NOMO-1 treated with dmso at 0.1 percent for 144 hours (cell line): ENCODE results near the gene TLR5.

Source experiments
- DNase-seq: peaks from one replicate; lab custom pipeline; 2025; ENCODE audit not compliant: unreplicated experiment; lab: John Stamatoyannopoulos, UW

Gene TLR5

DNA sequence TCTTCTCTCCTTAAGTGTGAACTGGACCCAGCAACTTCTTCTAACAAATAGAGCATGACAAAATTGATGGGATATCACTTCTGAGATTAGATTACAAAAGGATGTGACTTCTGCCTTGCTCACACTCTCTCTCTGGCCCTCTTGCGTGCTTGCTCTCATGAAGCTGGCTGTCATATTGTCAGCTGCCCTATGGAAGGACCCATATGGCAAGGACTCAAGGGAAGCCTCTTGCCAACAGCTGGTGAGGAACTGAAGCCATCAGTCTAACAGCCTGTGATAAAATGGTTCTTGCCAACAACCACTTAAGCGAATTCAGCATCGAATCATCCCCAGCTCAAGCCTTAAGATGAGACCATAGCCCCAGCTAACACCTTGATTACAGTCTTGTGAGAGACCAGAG is 4.8 kb upstream of the TLR5 start:
- DNase-seq, result no peak

DNA sequence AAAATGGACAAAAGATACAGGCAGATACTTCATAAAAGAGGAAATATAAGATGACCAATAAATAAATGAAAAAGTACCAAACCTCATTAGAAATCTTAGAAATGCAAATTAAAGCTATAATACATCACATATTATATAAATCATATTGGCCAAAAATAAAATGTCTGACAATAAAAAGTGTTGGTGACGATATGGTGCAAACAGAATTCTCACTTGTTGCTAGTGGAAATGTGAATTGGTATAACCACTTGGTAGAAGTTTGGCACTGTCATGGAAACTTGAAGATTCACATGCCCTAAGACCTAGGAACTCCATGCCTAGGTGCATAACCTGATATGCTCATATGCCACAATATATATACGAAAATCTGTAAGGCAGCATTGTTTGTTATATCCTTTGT is 4.4 kb upstream of the TLR5 start:
- no peak for DNase-seq

DNA sequence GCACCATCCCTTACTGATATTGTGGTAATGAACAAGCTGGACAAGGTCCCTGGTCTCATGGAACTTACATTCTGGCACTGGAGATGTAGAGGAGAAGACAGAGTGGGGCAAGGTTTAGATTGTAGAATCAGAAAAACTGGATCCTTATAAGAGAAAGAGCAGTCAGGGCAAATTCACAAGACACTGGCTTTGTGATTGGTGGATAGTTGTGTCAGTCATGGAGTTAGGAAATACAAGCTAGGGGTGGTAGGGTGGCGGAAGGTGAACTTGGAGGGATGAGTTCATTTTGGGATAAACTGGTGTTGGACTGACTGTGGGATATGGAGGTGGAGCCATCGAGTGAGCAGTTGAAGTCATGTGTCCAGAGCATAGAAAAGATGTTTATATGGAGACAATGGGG is 3.7 kb upstream of the TLR5 start:
- DNase-seq, result no peak

DNA sequence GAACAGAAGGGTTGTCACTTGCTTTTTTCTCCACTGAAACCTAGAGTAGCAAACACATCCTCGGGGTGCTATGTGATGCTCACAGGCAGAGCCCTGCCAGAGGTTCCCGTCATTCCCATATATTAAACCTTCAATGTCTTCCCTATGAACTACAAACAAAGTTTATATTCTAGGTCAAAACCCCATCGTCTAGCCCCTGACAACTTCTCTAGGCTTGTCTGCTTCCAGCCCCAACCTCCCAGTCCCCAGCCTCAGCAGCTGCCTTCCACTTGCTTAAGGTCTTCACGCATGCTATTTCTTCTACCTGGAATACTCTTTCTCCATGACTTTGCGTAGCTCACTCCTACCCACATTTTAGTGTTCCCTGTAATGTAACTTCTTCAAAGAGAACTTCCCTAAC is 1.9 kb upstream of the TLR5 start:
- DNase-seq, result no peak

DNA sequence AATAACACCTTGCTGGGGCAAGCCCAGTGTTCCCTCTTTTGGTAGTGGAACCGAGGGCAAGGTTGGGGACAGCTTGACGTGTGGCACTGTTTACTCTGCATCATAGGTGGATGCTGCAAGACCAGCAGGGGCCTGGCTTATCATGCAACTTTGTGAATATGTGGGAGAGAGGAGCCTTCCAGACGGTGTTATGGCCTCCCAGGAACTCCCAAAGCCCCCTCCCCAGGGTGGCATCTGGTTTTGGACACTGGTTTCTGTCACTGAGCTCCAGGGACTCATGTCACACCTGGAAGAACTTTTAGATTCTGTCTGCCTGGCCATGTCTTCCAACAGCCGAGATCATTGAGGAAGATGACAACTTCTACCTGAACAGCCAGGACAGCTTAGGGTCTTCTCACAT is 1.4 kb upstream of the TLR5 start:
- DNase-seq, result no peak

DNA sequence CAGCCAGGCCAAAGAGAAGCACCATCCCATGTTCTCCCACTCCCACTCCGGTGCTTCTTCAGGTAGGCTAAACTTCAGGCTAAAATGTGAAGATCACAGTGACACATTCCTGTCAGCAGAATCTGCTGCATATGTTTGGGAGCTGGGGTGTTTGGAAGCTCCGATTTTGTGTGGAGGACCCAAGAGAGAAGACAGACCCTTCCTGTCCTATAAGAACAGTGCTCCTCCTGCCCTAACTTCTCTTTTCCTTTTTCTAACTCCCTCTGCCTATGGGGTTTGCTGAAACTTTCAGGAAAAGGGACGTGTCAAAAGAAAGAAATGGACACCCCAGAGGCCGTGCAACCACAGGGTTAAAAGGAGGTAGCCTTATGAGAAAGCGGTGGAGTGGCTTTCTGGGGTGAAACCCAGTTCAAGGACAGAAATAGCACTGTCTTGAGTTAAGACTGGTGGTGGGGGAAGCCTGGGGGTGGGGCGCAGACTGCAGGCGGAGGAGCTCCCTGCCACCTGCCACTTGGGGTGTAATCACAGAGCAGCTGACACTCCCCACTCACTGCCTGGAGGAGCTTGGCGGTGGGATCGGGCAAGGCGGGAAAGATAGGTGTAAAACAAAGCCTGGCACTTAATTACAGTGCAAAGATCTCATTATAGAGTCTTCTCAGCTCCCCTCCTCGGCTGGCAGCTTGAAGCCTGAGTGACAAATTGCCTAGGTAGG is 645 bp upstream of the TLR5 start:
- DNase-seq, result peak; percentile 20

DNA sequence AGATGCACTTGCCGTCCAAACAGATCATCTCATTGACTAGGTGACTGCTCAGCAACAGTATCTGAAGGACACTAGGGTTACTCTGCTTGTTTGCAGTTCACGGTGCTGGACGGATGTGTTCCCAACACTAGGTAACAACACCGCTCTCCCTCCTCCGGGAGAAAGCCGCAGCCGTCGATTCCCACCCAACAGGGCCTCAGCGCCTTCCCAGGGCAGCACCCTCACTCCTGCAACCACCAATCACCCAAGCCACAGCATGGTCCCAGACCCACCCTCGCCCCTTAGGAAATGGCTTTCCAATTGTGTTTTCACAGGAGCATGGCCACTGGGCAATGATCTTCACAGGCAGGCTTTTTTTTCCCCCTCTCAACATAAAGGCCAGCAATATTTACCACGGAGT is 779 bp downstream of the TLR5 start:
- DNase-seq, result no peak

DNA sequence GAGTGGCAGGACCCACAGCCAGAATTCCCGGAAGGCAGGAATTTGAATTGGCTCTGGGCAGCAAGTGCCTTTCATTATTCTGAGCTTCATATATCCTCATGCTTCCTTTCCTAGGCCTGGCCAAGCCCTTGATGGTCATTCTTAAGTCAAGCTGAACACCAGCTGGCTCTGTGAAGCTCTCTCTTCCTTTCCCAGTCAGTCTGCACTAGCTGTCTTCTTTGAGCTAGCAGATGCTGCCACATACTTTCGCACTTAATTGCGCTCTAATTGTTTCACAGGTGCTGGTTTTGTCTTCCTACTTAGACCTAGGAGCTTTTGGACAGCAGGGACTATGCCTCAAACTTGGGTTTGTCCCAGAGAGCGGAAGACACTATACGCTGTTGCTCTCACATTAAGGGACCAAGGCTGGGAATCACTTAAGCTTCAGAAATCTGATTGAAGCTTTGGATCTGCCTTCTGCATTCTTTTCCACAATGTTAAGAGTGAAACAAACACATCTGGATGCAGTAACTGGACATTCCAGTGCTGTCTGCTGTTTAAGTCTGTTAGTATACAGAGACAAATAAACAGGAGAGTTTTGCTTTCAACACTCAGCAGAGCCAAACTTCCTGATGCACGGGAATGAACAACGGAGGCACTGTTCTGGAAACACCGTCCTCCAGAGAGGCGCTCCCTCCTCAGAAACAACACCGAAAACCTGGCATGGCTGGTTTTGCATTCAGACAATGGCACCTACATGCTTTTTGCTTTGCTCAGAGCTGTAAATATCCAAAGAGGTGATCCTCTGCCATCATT is 2.2 kb downstream of the TLR5 start:
- no peak for DNase-seq

DNA sequence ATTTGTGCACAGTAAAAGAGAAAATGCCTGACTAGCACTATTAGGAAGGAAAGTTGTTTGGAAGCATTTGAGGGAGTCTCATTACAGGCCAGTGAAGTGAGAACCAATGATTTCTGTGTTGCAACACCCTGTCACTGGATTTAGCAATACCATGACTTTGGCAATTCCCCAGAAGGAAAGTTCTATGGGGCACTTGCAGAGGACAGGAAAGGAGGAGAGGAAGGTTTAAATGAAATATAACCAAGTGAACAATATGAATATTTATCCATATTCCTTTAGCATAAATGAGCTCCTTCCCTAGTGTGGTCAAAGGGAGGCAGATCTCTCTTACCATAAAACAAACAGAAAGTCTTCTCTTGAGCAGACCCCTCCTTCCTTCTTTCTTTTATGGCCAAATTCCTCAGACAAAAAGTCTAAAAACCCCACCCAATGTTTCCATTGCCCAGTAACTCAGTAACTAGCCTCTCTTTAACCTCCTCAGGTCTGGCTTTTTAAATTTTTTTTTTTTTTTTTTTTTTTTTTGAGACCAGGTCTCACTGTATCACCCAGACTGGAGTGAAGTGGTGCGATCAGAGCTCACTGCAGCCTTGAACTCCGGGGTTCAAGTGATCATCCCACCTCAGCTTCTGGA is 5.5 kb downstream of the TLR5 start:
- DNase-seq, result peak; percentile 62

DNA sequence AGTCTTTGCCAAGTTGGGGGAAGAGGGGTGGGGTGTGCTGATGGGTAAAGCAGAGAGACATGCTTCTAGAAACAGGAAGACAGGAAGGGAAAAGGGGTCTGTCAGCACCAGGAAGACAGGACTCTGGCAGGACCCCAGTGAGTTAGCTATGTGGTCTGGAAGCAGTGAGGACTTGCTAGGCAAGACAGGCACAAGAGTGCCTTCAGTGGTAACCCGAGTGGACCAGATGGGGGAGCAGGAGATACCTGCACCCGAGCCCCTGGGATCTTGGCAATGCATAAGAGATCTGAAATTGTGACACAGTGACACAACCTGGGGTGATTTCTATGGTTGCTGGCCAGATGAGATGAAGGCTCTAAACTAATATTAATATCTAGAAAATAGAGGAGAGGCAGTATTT is 7.0 kb downstream of the TLR5 start:
- DNase-seq, result no peak

DNA sequence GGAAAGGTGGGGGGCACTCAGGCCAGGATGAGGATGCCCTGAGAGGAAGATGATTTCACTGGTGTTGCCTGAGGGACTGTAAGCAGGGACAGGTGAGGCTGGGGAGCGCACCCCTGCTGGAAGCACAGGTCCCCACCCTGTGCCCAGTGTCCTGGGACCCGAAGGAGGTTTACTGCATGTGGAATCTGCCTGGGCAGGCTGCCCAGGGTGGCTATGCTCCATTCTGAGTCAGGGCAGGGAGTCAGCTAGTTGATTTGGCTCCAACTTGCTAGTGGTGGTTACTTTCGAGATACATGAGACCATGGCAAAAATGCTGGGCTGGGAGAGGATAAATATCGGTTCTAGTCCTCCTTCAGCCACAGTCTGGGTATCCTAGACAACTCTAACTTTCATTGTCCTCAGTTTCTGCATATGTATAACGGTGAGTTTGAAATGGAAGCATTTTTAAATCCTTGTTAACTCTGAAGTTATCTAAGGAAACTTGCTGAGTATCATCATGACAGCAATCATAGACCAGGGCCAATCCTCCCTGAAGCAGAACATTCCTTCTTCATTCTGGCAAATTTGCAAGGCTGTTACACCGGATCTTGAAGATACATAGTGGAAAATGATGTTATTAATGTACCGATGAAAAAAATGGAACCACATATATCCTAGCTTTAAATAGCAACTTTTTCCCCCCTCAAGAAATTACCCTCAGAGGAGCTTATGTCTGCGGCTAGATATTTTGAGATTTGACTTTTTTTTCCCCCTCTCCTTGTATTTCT is 7.7 kb downstream of the TLR5 start:
- DNase-seq, result no peak

DNA sequence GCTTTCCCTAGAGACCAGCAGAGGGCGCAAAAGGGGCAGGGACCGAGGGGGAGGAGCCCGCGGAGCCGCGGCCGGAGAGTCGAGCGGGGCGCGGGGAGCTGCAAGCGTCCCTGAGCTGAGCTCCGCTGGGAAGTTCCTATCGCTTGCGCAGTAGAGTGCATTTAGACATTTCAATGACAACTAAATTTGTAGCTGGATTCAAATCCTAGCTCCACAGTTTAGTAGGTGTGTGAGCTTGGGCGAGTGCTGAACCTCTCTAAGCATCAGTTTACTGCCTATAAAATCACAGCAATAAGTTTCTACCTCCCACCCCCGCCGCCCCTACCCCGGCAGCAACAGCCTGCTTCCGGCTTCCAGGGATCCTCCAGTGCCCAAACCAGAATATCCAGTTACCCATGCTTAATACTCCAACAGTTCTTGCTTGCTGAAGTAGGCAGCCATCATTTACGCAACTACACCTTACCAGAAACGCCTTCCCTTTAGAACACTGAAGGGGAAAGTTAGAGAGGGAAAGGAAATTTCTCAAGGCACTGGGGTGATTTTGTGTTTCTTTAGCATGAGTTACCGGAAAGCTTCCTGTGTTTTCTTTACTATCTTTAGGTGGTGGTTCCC is 9.1 kb downstream of the TLR5 start:
- peak; percentile 65 for DNase-seq

DNA sequence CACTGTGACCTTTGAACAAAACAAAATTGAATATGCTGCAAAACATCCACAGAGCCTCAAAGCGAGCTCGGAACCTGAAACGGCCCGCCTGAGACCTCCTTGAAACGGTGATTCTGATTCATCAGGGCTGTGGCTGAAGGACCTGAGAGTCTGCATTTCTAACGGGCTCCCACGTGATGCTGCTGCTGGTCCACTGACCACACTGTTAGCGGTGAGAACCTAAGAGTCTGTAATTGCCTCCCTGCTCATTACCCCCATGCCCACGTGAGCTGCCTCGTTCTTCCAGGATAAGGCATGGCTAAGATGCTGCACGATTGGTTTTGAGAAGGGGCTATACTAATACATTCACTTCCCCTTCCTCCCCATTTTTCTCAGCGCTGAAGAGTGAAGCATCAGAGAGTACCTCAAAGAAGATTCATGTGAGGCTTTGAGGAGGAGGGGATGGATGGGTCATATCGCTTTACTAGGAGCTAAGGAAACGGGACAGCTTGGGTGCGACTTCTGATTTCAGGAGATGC is 9.7 kb downstream of the TLR5 start:
- DNase-seq, result no peak

DNA sequence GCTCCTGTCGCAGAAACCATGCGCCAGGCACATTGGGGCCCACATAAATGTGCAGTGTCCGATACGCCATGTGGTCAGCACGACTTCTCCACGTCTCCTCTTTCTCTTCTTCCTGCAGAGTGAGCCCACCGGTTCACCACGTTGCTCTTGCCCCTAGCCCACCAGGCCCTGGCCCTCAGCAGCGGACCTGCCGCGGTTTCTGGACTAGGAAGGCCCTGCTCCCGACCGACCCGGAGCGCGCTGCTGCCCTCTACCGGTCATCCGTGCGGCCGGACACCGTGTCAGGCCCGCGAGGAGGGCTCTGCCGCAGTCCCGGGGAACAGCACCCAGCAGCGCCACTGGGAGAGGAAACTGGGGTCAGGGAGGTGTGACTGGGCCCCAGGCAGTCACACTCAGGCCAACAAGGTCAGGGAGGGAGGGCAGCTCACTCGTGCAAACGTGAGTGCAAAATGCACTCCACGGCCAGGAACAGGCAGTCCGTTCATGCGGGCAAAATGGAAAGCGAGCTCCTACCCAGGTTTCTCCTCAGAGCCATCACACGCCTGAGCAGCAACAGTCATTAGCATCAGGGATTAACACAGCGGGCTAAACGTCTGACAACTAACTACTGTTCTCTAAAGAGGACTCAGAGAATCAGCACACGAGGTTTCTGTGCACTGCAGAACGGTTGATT is 13.7 kb downstream of the TLR5 start:
- no peak for DNase-seq

DNA sequence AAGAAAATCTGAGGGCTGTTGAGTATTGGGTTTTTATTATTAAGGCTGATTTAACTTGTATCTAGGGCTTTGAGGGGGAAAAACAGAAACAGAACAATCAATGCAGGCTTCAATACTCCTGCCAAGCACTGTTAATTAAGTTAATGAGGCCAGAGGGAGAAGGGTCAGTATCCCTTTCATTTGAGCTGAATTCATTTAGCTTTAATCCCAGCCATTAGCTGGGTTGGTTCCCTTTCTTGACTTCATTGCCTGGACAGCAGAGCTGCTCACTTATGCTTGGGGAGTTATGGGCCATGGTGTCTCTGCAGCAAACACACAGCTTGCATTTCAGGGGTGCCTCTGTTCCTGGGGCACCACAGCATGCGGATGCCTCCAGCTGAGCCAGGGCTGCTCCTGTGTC is 16.3 kb downstream of the TLR5 start:
- DNase-seq, result no peak

DNA sequence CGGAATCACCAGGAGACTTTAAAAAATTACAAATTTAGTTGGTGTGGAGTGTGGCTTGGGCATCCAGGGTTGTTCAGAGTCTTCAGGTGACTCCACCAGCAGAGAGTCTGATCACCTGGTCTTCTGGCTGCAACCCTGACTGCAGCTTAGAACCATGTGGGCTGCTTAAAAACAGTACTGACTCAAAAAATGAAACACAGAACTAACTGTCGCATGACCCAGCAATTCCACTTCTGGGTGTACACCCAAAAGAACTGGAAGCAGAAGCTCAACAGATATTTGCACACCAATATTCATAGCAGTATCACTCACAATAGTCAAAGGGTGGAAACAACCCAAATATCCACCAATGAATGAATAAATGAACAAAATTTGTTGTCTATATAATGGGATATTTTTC is 17.3 kb downstream of the TLR5 start:
- no peak for DNase-seq

DNA sequence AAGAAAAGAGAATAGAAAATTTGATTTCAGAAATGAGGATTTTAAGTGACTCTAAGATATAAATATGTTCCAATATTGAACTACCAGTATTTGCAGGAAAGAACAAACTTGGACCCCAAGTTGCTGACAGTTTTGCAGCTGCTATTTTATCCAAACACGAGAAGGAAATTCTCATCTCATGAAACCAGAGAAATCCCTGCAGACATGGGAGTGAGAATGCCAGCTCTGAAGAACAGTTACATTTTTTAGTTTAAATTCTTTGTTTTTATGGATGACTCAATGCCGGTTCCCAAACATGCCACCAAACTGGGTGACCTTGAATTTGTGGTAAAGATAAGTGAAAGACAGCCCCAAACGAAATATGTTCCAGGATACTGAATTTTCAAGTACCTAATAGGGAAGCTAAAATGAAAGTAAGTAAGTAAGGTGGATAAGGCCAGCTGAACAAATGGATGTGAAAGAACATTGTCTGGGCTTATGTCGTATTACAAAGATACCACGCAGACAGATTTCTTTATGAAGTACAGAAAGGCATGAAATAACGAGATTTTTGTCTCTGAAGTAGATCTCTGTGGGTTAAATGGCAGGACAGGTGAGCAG is 19.9 kb downstream of the TLR5 start:
- DNase-seq, result no peak

DNA sequence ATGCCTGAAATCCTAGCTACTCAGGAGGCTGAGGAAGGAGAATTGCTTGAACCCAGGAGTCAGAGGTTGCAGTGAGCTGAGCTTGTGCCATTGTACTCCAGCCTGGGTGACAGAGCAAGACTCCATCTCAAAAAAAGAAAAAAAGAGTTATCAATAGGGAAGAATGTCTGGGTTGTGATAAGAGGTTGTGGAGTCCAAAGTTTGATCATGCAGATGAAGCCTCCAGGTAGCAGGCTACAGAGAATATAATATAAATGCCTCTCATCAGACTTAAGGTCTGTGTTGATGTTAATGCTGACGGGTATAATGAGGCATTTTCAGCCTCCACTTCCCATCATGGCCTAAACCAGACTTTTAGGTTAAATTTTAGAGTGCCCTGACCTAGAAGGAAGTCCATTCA is 24.6 kb downstream of the TLR5 start:
- no peak for DNase-seq

DNA sequence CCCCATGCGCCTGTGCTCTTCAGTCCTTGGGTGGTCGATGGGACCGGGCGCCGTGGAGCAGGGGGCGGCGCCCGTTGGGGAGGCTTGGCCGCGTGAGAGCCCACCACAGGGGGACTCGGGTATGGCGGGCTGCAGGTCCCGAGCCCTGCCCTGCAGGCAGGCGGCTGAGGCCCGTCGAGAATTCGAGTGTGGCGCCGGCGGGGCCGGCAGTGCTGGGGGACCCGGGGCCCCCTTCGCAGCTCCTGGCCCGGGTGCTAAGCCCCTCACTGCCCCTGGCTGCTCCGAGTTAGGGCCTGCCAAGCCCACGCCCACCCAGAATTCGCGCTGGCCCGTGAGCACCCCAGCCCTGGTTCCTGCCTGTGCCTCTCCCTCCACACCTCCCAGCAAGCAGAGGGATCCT is 26.1 kb downstream of the TLR5 start:
- no peak for DNase-seq

DNA sequence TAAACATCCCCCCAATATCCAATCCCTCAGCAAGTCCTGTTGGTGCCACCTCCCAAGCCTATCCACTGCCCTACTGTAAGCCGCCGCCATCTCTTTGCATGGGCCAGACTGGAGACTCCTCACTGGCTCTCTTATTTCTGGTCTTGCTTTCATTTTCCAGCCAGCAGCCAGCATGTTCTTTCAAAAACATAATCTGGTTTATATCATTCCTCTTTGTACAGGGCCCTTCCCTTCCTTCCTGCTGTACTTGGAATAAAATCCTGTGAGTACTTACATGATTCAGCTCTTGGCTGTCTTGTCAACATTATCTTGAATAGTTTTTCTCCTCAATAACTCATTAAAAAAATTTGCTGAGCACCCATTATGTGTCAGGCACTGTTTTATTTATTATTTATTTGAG is 28.2 kb downstream of the TLR5 start:
- DNase-seq, result no peak
